Left forelimb (tissue), 1 donor: ENCODE measurements around the gene BLMH.

Source experiments
- DNase-seq: peaks from one replicate; pipeline ENCODE4 v3.0.0-alpha.2; 2018; ENCODE audit warnings: low spot score

BLMH gene

GRCh38 chr17:30199600-30199999 is 92.1 kb downstream of the BLMH start:
- DNase-seq: no peak
